ENCODE data around the gene ALKBH3. TPM values are rescaled to one million over a fixed set of nuclear protein-coding genes. Genes with fewer than 3 reads are reported as not detected.
A peak's percentile ranks its signal among the peaks of the same experiment; 100 is the strongest.

ALKBH3 gene
- total and polyA plus RNA-seq, 4 experiments from 2014 or later: 34.1 to 49.8 (median 38.0) TPM

DNA sequence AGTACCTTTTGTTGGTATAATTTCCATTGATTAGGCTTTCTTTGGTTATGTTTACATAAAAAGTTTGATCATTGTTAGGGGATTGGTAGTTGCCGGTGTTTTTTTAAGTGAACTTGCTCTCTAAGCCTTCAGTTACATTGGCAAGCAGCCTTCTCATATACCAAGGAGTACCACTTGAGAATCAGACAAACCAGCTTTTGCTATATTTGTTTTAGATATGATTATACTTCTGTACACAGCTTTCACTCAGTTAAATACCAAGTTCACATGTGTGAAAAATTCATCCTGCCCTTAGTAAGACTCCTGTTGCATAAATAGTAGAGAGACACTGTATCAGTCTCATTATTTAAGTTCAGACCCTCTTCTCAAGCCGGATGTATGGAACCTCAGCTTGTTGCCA is 22.4 kb downstream of the ALKBH3 start:
- Mint-ChIP-seq H3K27me3 (no peaks in the 10 kb centered on the region), H3K27ac (no peak overlapping the region), H3K36me3 (peaks cover 79 to 84% of the 10 kb centered on the region in 2 donors), H3K4me3 (no peak overlapping the region), H3K4me1 (peaks cover 0 to 15% (median 12%) of the 10 kb centered on the region in 4 donors), H3K9me3 (no peaks in the 10 kb centered on the region)
- no peaks in the 10 kb centered on the region for H3K4me1 ChIP-seq (ENCODE audit: insufficient read depth, low read length)
- H3K9me3 ChIP-seq (ENCODE audit: control insufficient read depth in 1 of 2, low read length in 2 of 2): no peaks in the 10 kb centered on the region
- DNase-seq: no peak
- peaks cover 30% of the 10 kb centered on the region for H3K36me3 ChIP-seq (ENCODE audit: insufficient read depth, low read length)
- no peak overlapping the region for H3K27ac ChIP-seq (ENCODE audit: low read depth, low read length)
- no peak overlapping the region for H3K4me3 ChIP-seq (ENCODE audit: low read length in 2 of 2)
- intact Hi-C loops (cut with micrococcal nuclease): no loop called here
- H3K27me3 ChIP-seq (ENCODE audit: insufficient read depth, low read length): no peaks in the 10 kb centered on the region
- ChIA-PET CTCF (ENCODE audit: partially characterized antibody) (interaction anchor here (0.5 to 3.0 kb wide), 3 partner anchors 14 to 70 kb away, joined by 4 to 17 read pairs (median 4); no protein-coding TSS in a partner anchor), POLR2A (ENCODE audit: partially characterized antibody) (no interaction called here)

GRCh38 chr11:43903969-43904368 is 23.3 kb downstream of the ALKBH3 start:
- CTCF ChIA-PET (ENCODE audit: partially characterized antibody): interaction anchor here (1.6 to 3.0 kb wide), 2 partner anchors 15 to 16 kb away, joined by 4 to 17 read pairs; no protein-coding TSS in a partner anchor
- Mint-ChIP-seq H3K36me3 (peaks cover 79 to 85% of the 10 kb centered on the region in 2 donors), H3K9me3 (no peaks in the 10 kb centered on the region), H3K27me3 (no peaks in the 10 kb centered on the region), H3K4me1 (peaks cover 0 to 15% (median 14%) of the 10 kb centered on the region in 4 donors), H3K4me3 (no peak overlapping the region), H3K27ac (no peak overlapping the region)
- H3K27me3 ChIP-seq (ENCODE audit: insufficient read depth, low read length): no peaks in the 10 kb centered on the region
- no peaks in the 10 kb centered on the region for H3K9me3 ChIP-seq (ENCODE audit: control insufficient read depth in 1 of 2, low read length in 2 of 2)
- intact Hi-C loops (cut with micrococcal nuclease): no loop called here
- no peak overlapping the region for H3K27ac ChIP-seq (ENCODE audit: low read depth, low read length)
- no peaks in the 10 kb centered on the region for H3K4me1 ChIP-seq (ENCODE audit: insufficient read depth, low read length)
- no peak overlapping the region for H3K4me3 ChIP-seq (ENCODE audit: low read length in 2 of 2)
- H3K36me3 ChIP-seq (ENCODE audit: insufficient read depth, low read length): peaks cover 23% of the 10 kb centered on the region
- DNase-seq: no peak
- POLR2A ChIA-PET (ENCODE audit: partially characterized antibody): no interaction called here

DNA sequence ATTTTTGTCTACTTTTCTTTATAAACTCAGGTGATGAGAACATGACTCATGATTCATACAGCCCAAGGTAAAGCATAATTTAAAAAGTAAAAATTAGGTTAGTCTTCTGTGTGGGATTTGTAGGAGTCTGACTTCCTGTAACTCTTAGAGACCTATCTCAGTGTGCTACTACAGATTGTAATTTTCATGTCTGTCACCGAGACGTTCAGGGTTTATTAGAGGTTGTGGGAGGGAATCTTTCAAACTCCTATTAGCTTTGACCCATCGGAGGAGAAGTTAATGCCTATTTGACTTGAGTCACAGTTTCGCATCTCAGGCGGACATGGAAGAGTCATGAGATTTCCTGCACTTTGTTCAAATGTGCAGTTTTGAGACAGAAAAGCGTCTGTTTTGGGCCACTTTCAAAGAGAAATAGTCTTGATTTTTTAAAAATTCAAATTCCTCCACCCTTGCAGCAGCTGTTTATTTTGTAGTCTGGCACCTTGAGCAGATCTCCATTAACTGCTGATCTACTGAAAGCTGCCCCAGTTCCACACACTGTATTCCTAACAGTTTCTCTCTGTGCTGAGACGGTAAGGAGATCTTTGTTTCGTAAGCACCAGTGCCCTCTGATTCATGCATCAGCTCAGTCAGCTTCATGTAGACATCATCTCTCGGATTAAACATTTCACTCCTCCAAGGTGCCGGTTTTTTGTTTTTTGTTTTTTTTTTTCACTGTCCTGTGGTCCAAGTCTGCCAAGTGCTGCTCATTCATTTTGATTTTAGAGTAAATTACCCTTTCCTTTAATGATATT is 24.3 kb downstream of the ALKBH3 start:
- H3K27ac Mint-ChIP-seq: peak overlapping the region in 2 of 7 donors; percentile 23 to 80
- intact Hi-C loops (cut with micrococcal nuclease): no loop called here
- no peak for DNase-seq
- Histone ChIP-seq H3K27me3 (ENCODE audit: insufficient read depth, low read length) (no peaks in the 10 kb centered on the region), H3K4me1 (ENCODE audit: insufficient read depth, low read length) (no peaks in the 10 kb centered on the region), H3K36me3 (ENCODE audit: insufficient read depth, low read length) (peaks cover 22% of the 10 kb centered on the region), H3K9me3 (ENCODE audit: control insufficient read depth in 1 of 2, low read length in 2 of 2) (no peaks in the 10 kb centered on the region), H3K4me3 (ENCODE audit: low read length in 2 of 2) (no peak overlapping the region), H3K27ac (ENCODE audit: low read depth, low read length) (no peak overlapping the region)
- H3K4me3 Mint-ChIP-seq: no peak overlapping the region
- peaks cover 0 to 17% (median 15%) of the 10 kb centered on the region in 4 donors for H3K4me1 Mint-ChIP-seq
- H3K9me3 Mint-ChIP-seq: no peaks in the 10 kb centered on the region
- H3K36me3 Mint-ChIP-seq: peaks cover 81 to 87% of the 10 kb centered on the region in 2 donors
- no peaks in the 10 kb centered on the region for H3K27me3 Mint-ChIP-seq
- CTCF ChIA-PET (ENCODE audit: partially characterized antibody): interaction anchor here (1.1 to 3.0 kb wide), 2 partner anchors 15 to 16 kb away, joined by 7 to 17 read pairs; no protein-coding TSS in a partner anchor
- POLR2A ChIA-PET (ENCODE audit: partially characterized antibody): no interaction called here

DNA sequence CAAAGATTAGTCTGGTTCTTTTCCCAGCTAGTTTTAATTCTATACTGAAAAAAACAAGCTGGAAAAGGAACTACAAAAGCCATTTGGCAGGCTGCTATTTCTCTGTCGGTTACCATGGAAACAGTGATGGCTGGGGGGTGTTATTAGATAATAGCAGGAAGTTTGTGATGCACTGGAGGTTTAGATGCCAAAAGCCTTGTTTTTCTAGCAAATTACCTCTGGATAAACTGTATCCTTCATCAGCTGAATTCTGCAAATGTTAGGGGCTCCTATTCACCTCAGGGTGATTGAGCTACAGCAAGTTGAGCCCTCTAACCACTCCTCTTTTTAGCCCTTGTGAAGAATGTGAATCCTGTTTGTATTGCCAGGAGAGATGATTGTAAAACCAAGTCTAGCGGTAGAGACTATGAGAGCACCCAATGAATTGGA is 25.2 kb downstream of the ALKBH3 start:
- Histone ChIP-seq H3K4me1 (ENCODE audit: insufficient read depth, low read length) (no peaks in the 10 kb centered on the region), H3K27ac (ENCODE audit: low read depth, low read length) (no peak overlapping the region), H3K4me3 (ENCODE audit: low read length in 2 of 2) (no peak overlapping the region), H3K9me3 (ENCODE audit: control insufficient read depth in 1 of 2, low read length in 2 of 2) (no peaks in the 10 kb centered on the region), H3K27me3 (ENCODE audit: insufficient read depth, low read length) (no peaks in the 10 kb centered on the region), H3K36me3 (ENCODE audit: insufficient read depth, low read length) (peaks cover 27% of the 10 kb centered on the region)
- peaks cover 0 to 17% (median 15%) of the 10 kb centered on the region in 4 donors for H3K4me1 Mint-ChIP-seq
- CTCF ChIA-PET (ENCODE audit: partially characterized antibody): interaction anchor here (1.1 kb wide), 1 partner anchor 16 kb away, joined by 7 read pairs; no protein-coding TSS in a partner anchor
- peaks cover 84 to 92% of the 10 kb centered on the region in 2 donors for H3K36me3 Mint-ChIP-seq
- no peaks in the 10 kb centered on the region for H3K9me3 Mint-ChIP-seq
- intact Hi-C loops (cut with micrococcal nuclease): no loop called here
- H3K27me3 Mint-ChIP-seq: no peaks in the 10 kb centered on the region
- H3K27ac Mint-ChIP-seq: no peak overlapping the region
- H3K4me3 Mint-ChIP-seq: no peak overlapping the region
- POLR2A ChIA-PET (ENCODE audit: partially characterized antibody): no interaction called here
- no peak for DNase-seq

GRCh38 chr11:43907028-43907975 is 26.7 kb downstream of the ALKBH3 start:
- ChIA-PET POLR2A (ENCODE audit: partially characterized antibody) (no interaction called here), CTCF (ENCODE audit: partially characterized antibody) (interaction anchor here (0.9 kb wide), 1 partner anchor 187 kb away, joined by 3 read pairs; no protein-coding TSS in a partner anchor)
- no peaks in the 10 kb centered on the region for H3K9me3 Mint-ChIP-seq
- H3K9me3 ChIP-seq (ENCODE audit: control insufficient read depth in 1 of 2, low read length in 2 of 2): no peaks in the 10 kb centered on the region
- no peak for DNase-seq
- H3K4me1 Mint-ChIP-seq: peaks cover 0 to 17% (median 14%) of the 10 kb centered on the region in 4 donors
- H3K4me3 Mint-ChIP-seq: no peak overlapping the region
- peaks cover 19% of the 10 kb centered on the region for H3K36me3 ChIP-seq (ENCODE audit: insufficient read depth, low read length)
- H3K4me3 ChIP-seq (ENCODE audit: low read length in 2 of 2): no peak overlapping the region
- H3K36me3 Mint-ChIP-seq: peaks cover 80 to 89% of the 10 kb centered on the region in 2 donors
- no peaks in the 10 kb centered on the region for H3K4me1 ChIP-seq (ENCODE audit: insufficient read depth, low read length)
- peak overlapping the region in 3 of 7 donors; percentile 23 to 61 (median 48) for H3K27ac Mint-ChIP-seq
- intact Hi-C loops (cut with micrococcal nuclease): no loop called here
- H3K27me3 ChIP-seq (ENCODE audit: insufficient read depth, low read length): no peaks in the 10 kb centered on the region
- no peaks in the 10 kb centered on the region for H3K27me3 Mint-ChIP-seq
- H3K27ac ChIP-seq (ENCODE audit: low read depth, low read length): no peak overlapping the region

- Mint-ChIP-seq H3K4me1 (peaks cover 0 to 17% (median 12%) of the 10 kb centered on the region in 4 donors), H3K9me3 (no peaks in the 10 kb centered on the region), H3K4me3 (no peak overlapping the region), H3K36me3 (peaks cover 76 to 86% of the 10 kb centered on the region in 2 donors), H3K27ac (peak overlapping the region in 1 of 7 donors; percentile 14), H3K27me3 (no peaks in the 10 kb centered on the region)
- H3K9me3 ChIP-seq (ENCODE audit: control insufficient read depth in 1 of 2, low read length in 2 of 2): no peaks in the 10 kb centered on the region
- intact Hi-C loops (cut with micrococcal nuclease): no loop called here
- no peak for DNase-seq
- H3K27me3 ChIP-seq (ENCODE audit: insufficient read depth, low read length): no peaks in the 10 kb centered on the region
- no peaks in the 10 kb centered on the region for H3K4me1 ChIP-seq (ENCODE audit: insufficient read depth, low read length)
- H3K4me3 ChIP-seq (ENCODE audit: low read length in 2 of 2): no peak overlapping the region
- POLR2A ChIA-PET (ENCODE audit: partially characterized antibody): no interaction called here
- no peak overlapping the region for H3K27ac ChIP-seq (ENCODE audit: low read depth, low read length)
- CTCF ChIA-PET (ENCODE audit: partially characterized antibody): interaction anchor here (0.5 to 0.9 kb wide), 2 partner anchors 8 to 186 kb away, joined by 3 read pairs; no protein-coding TSS in a partner anchor
- H3K36me3 ChIP-seq (ENCODE audit: insufficient read depth, low read length): peaks cover 18% of the 10 kb centered on the region
Measured at GRCh38 chr11:43908191-43908590, 27.6 kb downstream of the ALKBH3 start.
